Measurements from ENCODE around the gene BTNL3. TPM values are rescaled to one million over a fixed set of nuclear protein-coding genes. Genes with fewer than 3 reads are reported as not detected.

Gene BTNL3
- total and polyA plus RNA-seq, 10 of the 15 experiments (the other 5 are each of a cell fraction or from before 2014, with no cell fraction given), result 0.39 TPM; not detected in 9

DNA sequence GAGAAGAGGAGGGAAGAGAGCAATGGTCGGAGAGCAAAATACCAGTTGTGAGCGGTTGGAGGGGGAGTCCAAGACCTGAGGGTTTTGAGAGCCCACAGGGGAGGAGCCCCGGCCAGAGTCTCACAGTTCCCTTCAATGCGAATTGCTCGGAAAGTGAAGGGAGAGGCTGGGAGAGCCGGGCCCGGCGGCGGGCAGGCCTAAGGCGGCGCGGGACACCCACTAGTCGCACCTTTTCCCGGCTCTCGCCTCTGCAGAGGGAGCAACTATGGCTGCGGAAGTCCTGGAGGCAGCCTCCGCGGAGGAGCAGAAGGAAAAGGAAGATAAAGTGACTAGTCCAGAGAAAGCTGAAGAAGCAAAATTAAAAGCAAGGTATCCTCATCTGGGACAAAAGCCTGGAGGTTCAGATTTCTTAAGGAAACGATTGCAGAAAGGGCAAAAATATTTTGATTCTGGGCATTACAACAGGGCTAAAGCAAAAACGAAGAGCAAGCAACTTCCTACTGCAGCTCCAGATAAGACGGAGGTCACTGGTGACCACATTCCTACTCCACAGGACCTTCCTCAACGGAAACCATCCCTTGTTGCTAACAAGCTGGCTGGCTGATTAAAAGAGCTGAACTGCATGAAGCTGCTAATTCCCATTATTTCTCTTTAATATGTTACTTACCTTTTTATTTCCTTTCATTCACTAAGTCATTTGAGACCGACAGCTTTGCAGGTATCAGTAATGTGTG lies 6.5 kb upstream of the BTNL3 start:
- CTCF ChIA-PET, result interaction anchor here (1.4 kb wide), 1 partner anchor 73 kb away, joined by 3 read pairs; no protein-coding TSS in a partner anchor
- no peak for FAIRE-seq
- no peak overlapping the region for H3K9ac ChIP-seq (ENCODE audit: control insufficient read depth, insufficient read depth, low read length)
- in situ Hi-C loops (cut with MboI) (no loop called here), intact Hi-C loops (cut with micrococcal nuclease; ENCODE audit: unreplicated experiment) (no loop called here)
- WGBS (ENCODE audit: insufficient coverage, insufficient replicate concordance, low lambda C conversion rate, missing lambda C conversion rate), result 77% methylated on average over 23 of the region's 23 CpGs
- BruUV-seq (replicated peaks), result no TSS peak
- no peaks in the 10 kb centered on the region; the same call in 2 of the 3 replicates for H3K9me3 ChIP-seq (replicated peaks; ENCODE audit: control insufficient read depth, insufficient read depth, low read length)
- DNase-seq (ENCODE audit: low read depth, low spot score), result no peak
- POLR2A ChIA-PET, result no interaction called here
- no peaks in the 10 kb centered on the region; a peak in 1 of 4 replicates for H3K27me3 ChIP-seq (replicated peaks in 1 of 2; ENCODE audit: control insufficient read depth in 2 of 2, insufficient read depth in 2 of 2, low read length in 1 of 2)
- RAD21 ChIA-PET (ENCODE audit: unreplicated experiment), result interaction anchor here (1.2 kb wide), 1 partner anchor 168 kb away, joined by 3 read pairs; no protein-coding TSS in a partner anchor
- no peak overlapping the region for H3K27ac ChIP-seq (ENCODE audit: control insufficient read depth, insufficient read depth)
- no peaks in the 10 kb centered on the region for H3K36me3 ChIP-seq (ENCODE audit: control insufficient read depth in 2 of 2, insufficient read depth in 2 of 2, low read length in 1 of 2)
- ATAC-seq, result no peak
- H3K4me2 ChIP-seq (ENCODE audit: control insufficient read depth, insufficient read depth), result no peak overlapping the region
- TF ChIP-seq, protein P1, sequence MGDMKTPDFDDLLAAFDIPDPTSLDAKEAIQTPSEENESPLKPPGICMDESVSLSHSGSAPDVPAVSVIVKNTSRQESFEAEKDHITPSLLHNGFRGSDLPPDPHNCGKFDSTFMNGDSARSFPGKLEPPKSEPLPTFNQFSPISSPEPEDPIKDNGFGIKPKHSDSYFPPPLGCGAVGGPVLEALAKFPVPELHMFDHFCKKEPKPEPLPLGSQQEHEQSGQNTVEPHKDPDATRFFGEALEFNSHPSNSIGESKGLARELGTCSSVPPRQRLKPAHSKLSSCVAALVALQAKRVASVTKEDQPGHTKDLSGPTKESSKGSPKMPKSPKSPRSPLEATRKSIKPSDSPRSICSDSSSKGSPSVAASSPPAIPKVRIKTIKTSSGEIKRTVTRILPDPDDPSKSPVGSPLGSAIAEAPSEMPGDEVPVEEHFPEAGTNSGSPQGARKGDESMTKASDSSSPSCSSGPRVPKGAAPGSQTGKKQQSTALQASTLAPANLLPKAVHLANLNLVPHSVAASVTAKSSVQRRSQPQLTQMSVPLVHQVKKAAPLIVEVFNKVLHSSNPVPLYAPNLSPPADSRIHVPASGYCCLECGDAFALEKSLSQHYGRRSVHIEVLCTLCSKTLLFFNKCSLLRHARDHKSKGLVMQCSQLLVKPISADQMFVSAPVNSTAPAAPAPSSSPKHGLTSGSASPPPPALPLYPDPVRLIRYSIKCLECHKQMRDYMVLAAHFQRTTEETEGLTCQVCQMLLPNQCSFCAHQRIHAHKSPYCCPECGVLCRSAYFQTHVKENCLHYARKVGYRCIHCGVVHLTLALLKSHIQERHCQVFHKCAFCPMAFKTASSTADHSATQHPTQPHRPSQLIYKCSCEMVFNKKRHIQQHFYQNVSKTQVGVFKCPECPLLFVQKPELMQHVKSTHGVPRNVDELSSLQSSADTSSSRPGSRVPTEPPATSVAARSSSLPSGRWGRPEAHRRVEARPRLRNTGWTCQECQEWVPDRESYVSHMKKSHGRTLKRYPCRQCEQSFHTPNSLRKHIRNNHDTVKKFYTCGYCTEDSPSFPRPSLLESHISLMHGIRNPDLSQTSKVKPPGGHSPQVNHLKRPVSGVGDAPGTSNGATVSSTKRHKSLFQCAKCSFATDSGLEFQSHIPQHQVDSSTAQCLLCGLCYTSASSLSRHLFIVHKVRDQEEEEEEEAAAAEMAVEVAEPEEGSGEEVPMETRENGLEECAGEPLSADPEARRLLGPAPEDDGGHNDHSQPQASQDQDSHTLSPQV (IDR thresholded peaks at IDR 0.05), result no peak
- TF ChIP-seq ESRRA (IDR thresholded peaks at IDR 0.05; ENCODE audit: low read length) (no peak), SRF (IDR thresholded peaks at IDR 0.05; ENCODE audit: low read depth in 2 of 2, low read length in 2 of 2) (no peak), ETV6 (conservative IDR thresholded peaks at IDR 0.05 in 1 of 2, IDR thresholded peaks at IDR 0.05 in 1 of 2; ENCODE audit: borderline replicate concordance in 1 of 2, low read depth in 1 of 2) (no peak), BMI1 (IDR thresholded peaks at IDR 0.05; ENCODE audit: borderline replicate concordance) (no peak)
- TF ChIP-seq, protein P2, sequence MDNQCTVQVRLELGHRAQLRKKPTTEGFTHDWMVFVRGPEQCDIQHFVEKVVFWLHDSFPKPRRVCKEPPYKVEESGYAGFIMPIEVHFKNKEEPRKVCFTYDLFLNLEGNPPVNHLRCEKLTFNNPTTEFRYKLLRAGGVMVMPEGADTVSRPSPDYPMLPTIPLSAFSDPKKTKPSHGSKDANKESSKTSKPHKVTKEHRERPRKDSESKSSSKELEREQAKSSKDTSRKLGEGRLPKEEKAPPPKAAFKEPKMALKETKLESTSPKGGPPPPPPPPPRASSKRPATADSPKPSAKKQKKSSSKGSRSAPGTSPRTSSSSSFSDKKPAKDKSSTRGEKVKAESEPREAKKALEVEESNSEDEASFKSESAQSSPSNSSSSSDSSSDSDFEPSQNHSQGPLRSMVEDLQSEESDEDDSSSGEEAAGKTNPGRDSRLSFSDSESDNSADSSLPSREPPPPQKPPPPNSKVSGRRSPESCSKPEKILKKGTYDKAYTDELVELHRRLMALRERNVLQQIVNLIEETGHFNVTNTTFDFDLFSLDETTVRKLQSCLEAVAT (IDR thresholded peaks at IDR 0.05), result no peak
- SMC1A ChIA-PET (ENCODE audit: uncharacterized antibody, unreplicated experiment), result no interaction called here
- no peaks in the 10 kb centered on the region for H3K4me1 ChIP-seq (ENCODE audit: control insufficient read depth, insufficient read depth, low read length)
- H4K20me1 ChIP-seq (ENCODE audit: control insufficient read depth, insufficient read depth), result no peaks in the 10 kb centered on the region
- no peak overlapping the region for H3K4me3 ChIP-seq
- no peak overlapping the region for H2AFZ ChIP-seq (ENCODE audit: control insufficient read depth, low read depth, low read length)
- H3K79me2 ChIP-seq (ENCODE audit: control insufficient read depth, insufficient read depth, low read length), result no peaks in the 10 kb centered on the region
